PFSK-1 (cell line): ENCODE data around the gene PDLIM1.

ENCODE experiments used
- POLR2AphosphoS5 ChIP-seq: IDR thresholded peaks from 2 replicates; pipeline ENCODE4 v1.6.1; 2012; ENCODE audit warnings: low read depth, mild to moderate bottlenecking, control low read depth, low read length, moderate library complexity
- SIN3A ChIP-seq: IDR thresholded peaks from 2 replicates; pipeline ENCODE4 v1.6.1; 2012; ENCODE audit warnings: mild to moderate bottlenecking, low read length, moderate library complexity, borderline replicate concordance; ENCODE audit not compliant: insufficient read depth
- TAF1 ChIP-seq: IDR thresholded peaks from 2 replicates; pipeline ENCODE4 v1.6.1; 2012; ENCODE audit warnings: low read length, control low read depth, borderline replicate concordance; ENCODE audit not compliant: insufficient read depth
- TF ChIP-seq, protein P1 (sequence below), 2 experiments: IDR thresholded peaks; 2 replicates each; pipeline versions ENCODE4 v1.6.1 to v1.8.0; 2011 to 2012; ENCODE audit warnings: low read depth in 2 of 2, low read length in 2 of 2, control low read depth in 1 of 2, inconsistent platforms in 1 of 2, mild to moderate bottlenecking in 1 of 2, moderate library complexity in 1 of 2; ENCODE audit not compliant: insufficient read depth in 1 of 2

DNA sequence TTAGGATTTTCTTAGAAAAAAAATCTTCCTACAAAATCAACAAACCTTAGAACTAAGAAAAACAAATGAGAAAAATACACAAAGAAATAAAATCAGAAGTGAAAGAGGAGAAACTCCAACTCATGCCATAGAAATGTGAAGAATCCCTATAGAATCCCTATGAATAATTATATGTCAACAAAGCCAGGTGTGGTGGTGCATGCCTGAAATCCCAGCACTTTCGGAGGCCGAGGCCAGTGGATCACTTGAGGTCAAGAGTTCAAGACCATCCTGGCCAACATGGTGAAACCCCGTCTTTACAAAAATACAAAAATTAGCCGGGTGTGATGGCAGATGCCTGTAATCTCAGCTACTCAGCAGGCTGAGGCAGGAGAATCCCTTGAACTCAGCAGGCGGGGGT, 69.7 kb downstream of the PDLIM1 start:
- TF ChIP-seq TAF1: no peak
- TF ChIP-seq POLR2AphosphoS5: no peak
- TF ChIP-seq, protein P1, sequence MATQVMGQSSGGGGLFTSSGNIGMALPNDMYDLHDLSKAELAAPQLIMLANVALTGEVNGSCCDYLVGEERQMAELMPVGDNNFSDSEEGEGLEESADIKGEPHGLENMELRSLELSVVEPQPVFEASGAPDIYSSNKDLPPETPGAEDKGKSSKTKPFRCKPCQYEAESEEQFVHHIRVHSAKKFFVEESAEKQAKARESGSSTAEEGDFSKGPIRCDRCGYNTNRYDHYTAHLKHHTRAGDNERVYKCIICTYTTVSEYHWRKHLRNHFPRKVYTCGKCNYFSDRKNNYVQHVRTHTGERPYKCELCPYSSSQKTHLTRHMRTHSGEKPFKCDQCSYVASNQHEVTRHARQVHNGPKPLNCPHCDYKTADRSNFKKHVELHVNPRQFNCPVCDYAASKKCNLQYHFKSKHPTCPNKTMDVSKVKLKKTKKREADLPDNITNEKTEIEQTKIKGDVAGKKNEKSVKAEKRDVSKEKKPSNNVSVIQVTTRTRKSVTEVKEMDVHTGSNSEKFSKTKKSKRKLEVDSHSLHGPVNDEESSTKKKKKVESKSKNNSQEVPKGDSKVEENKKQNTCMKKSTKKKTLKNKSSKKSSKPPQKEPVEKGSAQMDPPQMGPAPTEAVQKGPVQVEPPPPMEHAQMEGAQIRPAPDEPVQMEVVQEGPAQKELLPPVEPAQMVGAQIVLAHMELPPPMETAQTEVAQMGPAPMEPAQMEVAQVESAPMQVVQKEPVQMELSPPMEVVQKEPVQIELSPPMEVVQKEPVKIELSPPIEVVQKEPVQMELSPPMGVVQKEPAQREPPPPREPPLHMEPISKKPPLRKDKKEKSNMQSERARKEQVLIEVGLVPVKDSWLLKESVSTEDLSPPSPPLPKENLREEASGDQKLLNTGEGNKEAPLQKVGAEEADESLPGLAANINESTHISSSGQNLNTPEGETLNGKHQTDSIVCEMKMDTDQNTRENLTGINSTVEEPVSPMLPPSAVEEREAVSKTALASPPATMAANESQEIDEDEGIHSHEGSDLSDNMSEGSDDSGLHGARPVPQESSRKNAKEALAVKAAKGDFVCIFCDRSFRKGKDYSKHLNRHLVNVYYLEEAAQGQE (IDR thresholded peaks at IDR 0.05; ENCODE audit: insufficient read depth in 1 of 2, low read depth in 2 of 2, low read length in 2 of 2): no peak
- no peak for TF ChIP-seq SIN3A
